HL-60 (cell line): ENCODE measurements around the gene NGF.

Experiments
- DNase-seq, 2 experiments: peaks; one replicate each; pipeline ENCODE4 v3.0.0-alpha.2; 2010 to 2020; ENCODE audit warnings: low read depth in 1 of 2, low spot score in 1 of 2
- H3K27ac ChIP-seq: fragments of 250-450 bp; sonication (Bioruptor Pico); replicated peaks from 2 replicates; pipeline ENCODE4 v1.5.1; 2020; ENCODE audit warnings: mild to moderate bottlenecking, moderate library complexity
- H3K27me3 ChIP-seq: fragments of 250-450 bp; sonication (Bioruptor Pico); 2 replicates; pipeline ENCODE4 v1.5.1; 2021; ENCODE audit warnings: mild to moderate bottlenecking, moderate library complexity; ENCODE audit not compliant: insufficient read depth, poor library complexity, severe bottlenecking
- H3K4me3 ChIP-seq: replicated peaks from 2 replicates; pipeline ENCODE4 v1.5.1; 2011; ENCODE audit warnings: mild to moderate bottlenecking, control low read depth, low read length; ENCODE audit not compliant: insufficient read depth
- GABPA ChIP-seq: IDR thresholded peaks from 2 replicates; pipeline ENCODE4 v1.6.1; 2012; ENCODE audit warnings: low read depth
- POLR2AphosphoS5 ChIP-seq: IDR thresholded peaks from 2 replicates; pipeline ENCODE4 v1.6.1; 2012; ENCODE audit warnings: low read depth
- SPI1 ChIP-seq: IDR thresholded peaks from 2 replicates; pipeline ENCODE4 v1.6.1; 2012; ENCODE audit warnings: low read depth, mild to moderate bottlenecking, borderline replicate concordance
- TF ChIP-seq, protein P1 (sequence below): IDR thresholded peaks from one replicate; pipeline ENCODE4 v1.5.1; 2011; ENCODE audit warnings: low read length, control low read depth, inconsistent platforms; ENCODE audit not compliant: insufficient read depth
- TF ChIP-seq, protein P2 (sequence below): IDR thresholded peaks from 2 replicates; pipeline ENCODE4 v1.6.1; 2012; ENCODE audit warnings: low read depth; ENCODE audit not compliant: insufficient replicate concordance

Gene NGF

DNA sequence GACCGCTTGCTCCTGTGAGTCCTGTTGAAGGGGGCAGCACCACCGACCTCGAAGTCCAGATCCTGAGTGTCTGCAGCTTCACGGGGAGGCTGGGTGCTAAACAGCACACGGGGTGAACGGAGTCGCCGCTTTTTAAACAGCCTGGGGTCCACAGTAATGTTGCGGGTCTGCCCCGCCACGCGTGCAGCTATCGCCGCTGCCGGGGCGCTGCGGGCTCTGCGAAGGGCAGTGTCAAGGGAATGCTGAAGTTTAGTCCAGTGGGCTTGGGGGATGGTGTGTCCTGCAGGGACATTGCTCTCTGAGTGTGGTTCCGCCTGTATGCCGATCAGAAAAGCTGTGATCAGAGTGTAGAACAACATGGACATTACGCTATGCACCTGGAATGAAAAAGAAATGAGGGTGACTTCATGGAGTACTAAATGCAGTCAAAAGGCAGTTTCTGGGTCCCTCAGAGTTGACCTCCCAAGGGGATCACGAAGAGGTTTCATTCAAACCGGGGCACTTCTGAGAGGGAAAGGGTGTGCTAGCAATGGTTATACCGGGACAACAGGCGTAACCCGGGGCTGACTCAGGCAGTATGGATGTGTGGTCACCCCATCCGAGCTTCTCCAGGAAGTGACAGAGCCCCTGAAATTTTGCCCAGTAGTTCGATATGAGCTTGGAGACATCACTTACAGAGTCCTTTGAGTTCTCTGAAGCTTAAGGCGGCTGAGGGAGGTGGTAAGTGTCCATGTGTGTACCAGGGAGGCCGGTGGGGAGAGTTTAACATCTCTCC, 51.4 kb downstream of the NGF start:
- no peak for DNase-seq
- H3K27me3 ChIP-seq: no peaks in the 10 kb centered on the region
- H3K27ac ChIP-seq: no peak overlapping the region
- no peak overlapping the region for H3K4me3 ChIP-seq
- TF ChIP-seq, protein P1, sequence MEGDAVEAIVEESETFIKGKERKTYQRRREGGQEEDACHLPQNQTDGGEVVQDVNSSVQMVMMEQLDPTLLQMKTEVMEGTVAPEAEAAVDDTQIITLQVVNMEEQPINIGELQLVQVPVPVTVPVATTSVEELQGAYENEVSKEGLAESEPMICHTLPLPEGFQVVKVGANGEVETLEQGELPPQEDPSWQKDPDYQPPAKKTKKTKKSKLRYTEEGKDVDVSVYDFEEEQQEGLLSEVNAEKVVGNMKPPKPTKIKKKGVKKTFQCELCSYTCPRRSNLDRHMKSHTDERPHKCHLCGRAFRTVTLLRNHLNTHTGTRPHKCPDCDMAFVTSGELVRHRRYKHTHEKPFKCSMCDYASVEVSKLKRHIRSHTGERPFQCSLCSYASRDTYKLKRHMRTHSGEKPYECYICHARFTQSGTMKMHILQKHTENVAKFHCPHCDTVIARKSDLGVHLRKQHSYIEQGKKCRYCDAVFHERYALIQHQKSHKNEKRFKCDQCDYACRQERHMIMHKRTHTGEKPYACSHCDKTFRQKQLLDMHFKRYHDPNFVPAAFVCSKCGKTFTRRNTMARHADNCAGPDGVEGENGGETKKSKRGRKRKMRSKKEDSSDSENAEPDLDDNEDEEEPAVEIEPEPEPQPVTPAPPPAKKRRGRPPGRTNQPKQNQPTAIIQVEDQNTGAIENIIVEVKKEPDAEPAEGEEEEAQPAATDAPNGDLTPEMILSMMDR: no peak
- TF ChIP-seq POLR2AphosphoS5 (no peak), GABPA (no peak), SPI1 (no peak)
- TF ChIP-seq, protein P2, sequence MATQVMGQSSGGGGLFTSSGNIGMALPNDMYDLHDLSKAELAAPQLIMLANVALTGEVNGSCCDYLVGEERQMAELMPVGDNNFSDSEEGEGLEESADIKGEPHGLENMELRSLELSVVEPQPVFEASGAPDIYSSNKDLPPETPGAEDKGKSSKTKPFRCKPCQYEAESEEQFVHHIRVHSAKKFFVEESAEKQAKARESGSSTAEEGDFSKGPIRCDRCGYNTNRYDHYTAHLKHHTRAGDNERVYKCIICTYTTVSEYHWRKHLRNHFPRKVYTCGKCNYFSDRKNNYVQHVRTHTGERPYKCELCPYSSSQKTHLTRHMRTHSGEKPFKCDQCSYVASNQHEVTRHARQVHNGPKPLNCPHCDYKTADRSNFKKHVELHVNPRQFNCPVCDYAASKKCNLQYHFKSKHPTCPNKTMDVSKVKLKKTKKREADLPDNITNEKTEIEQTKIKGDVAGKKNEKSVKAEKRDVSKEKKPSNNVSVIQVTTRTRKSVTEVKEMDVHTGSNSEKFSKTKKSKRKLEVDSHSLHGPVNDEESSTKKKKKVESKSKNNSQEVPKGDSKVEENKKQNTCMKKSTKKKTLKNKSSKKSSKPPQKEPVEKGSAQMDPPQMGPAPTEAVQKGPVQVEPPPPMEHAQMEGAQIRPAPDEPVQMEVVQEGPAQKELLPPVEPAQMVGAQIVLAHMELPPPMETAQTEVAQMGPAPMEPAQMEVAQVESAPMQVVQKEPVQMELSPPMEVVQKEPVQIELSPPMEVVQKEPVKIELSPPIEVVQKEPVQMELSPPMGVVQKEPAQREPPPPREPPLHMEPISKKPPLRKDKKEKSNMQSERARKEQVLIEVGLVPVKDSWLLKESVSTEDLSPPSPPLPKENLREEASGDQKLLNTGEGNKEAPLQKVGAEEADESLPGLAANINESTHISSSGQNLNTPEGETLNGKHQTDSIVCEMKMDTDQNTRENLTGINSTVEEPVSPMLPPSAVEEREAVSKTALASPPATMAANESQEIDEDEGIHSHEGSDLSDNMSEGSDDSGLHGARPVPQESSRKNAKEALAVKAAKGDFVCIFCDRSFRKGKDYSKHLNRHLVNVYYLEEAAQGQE: no peak

DNA sequence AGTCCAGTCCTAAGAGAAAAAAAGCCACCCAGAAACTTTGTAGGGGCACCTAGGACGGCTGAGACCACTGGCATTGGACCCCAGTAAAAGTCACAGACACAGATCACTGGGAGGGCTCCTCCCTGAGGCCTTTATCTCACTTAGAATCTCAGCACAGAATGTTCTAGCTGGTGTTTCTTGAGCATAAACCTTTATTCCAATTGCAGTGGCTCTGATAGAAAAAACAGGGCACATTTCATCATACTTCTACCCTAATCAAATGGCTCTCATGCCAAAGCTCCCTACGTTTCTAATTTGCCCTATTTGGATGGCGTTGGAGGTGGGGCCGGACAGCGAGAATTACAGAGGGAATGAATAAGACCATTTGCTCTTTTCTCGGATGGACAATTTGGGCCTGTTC, 53.8 kb downstream of the NGF start:
- no peaks in the 10 kb centered on the region for H3K27me3 ChIP-seq
- no peak overlapping the region for H3K27ac ChIP-seq
- TF ChIP-seq, protein P1: no peak
- TF ChIP-seq, protein P2: no peak
- TF ChIP-seq SPI1 (no peak), GABPA (no peak), POLR2AphosphoS5 (no peak)
- DNase-seq: no peak
- H3K4me3 ChIP-seq: no peak overlapping the region

DNA sequence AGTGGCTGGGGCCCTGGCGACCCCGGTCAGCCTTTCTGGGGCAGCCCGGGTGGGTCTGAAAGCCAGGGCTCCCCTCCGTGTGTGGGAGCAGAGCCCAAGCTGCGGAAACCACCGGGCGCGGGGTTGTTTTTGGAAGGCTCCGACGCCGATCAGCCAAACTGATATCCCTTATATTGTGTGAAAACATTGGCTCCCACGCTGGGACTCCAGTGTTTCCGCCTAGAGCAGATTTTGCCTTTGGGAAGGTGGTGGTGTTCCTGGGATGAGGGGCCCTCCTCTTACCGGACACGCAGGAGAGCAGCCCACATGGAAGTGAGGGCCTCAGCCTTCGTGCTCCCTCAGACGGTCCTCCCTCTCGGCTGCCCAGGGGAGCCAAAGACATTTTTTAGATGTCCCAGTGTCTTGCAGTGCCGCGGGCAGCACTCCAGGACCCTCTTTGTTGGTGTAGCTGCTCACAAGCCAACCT, 54.3 kb downstream of the NGF start:
- Histone ChIP-seq H3K27ac (no peak overlapping the region), H3K27me3 (no peaks in the 10 kb centered on the region), H3K4me3 (no peak overlapping the region)
- no peak for DNase-seq
- TF ChIP-seq SPI1: no peak
- no peak for TF ChIP-seq POLR2AphosphoS5
- no peak for TF ChIP-seq GABPA
- TF ChIP-seq, protein P2: no peak
- TF ChIP-seq, protein P1: no peak
